ENCODE measurements around the gene INPP4B.

DNA sequence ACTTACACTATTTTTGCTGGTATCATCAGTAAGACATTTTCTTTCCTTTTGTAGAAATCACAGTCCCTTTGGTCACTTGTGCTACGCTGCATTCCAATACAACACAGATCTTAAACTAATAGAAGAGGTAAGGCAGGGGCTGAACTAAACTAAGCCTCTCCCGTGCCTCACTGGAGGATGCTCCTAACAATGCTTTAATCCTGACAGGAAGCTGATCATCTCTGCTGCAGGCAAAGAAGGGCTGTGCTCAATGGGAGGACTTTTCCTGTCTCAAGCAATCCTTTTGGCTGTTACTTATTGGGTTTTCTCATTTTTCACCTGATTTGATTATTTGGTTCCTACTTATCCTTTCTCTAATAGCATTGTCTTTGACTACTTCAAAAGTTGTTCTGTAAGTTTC lies 583.1 kb downstream of the INPP4B start:
- TF ChIP-seq POLR2A (IDR thresholded peaks at IDR 0.05; ENCODE audit: low read depth, low read length) (no peak), POLR2AphosphoS5 (IDR thresholded peaks at IDR 0.05; ENCODE audit: low read depth, low read length) (no peak), POU2F2 (IDR thresholded peaks at IDR 0.05; ENCODE audit: low read depth, low read length) (no peak), SPI1 (IDR thresholded peaks at IDR 0.05; ENCODE audit: low read depth, low read length) (no peak), TAF1 (IDR thresholded peaks at IDR 0.05; ENCODE audit: low read depth, low read length) (no peak)

All from GM12891 (cell line).